OCI-LY3 (cell line): ENCODE measurements around the gene DCAF17.

Experiments used
- EZH2phosphoT487 ChIP-seq: fragments of 200-600 bp; shearing (Covaris generic); IDR thresholded peaks from 2 replicates; pipeline ENCODE4 v1.6.1; 2018; ENCODE audit warnings: antibody characterized with exemption, mixed run types, low read depth
- TF ChIP-seq, protein P1 (sequence below): fragments of 200-600, 300-600 bp; sonication (generic); IDR thresholded peaks from 2 replicates; pipeline ENCODE4 v1.5.1; 2014; ENCODE audit warnings: antibody characterized with exemption, low read length, low read depth

DNA sequence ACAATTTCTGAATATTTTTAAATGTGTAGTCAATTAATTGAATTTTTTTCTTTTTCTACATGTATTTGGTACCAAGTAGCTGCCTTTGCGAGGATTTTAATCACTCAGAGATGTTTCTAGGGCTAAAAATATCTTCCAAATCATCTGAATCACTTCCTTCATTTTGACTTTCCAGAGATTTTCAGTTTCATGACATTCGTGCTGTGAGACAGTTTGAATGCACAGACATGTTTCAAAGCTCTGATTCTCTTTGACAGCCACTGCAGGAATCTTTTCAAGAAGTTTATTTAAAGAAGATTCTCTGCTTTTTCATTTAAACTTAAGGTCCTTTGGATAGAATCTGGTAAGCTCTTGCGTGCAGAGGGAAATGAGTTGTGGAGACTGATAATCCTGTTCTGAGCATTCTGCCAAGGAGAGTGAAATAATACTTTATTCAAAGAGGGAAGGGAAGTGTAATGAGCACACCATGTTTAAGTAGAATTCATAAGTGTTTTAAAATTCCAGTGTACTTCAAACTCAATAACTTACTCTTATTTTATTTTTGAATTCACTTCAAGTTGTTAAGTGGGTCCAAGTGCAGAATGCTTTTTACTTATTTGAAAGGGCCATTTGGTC, 97.9 kb downstream of the DCAF17 start:
- TF ChIP-seq, protein P1, sequence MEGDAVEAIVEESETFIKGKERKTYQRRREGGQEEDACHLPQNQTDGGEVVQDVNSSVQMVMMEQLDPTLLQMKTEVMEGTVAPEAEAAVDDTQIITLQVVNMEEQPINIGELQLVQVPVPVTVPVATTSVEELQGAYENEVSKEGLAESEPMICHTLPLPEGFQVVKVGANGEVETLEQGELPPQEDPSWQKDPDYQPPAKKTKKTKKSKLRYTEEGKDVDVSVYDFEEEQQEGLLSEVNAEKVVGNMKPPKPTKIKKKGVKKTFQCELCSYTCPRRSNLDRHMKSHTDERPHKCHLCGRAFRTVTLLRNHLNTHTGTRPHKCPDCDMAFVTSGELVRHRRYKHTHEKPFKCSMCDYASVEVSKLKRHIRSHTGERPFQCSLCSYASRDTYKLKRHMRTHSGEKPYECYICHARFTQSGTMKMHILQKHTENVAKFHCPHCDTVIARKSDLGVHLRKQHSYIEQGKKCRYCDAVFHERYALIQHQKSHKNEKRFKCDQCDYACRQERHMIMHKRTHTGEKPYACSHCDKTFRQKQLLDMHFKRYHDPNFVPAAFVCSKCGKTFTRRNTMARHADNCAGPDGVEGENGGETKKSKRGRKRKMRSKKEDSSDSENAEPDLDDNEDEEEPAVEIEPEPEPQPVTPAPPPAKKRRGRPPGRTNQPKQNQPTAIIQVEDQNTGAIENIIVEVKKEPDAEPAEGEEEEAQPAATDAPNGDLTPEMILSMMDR: no peak
- TF ChIP-seq EZH2phosphoT487: no peak
